ENCODE data around the gene PRPF19. TPM values are rescaled to one million over a fixed set of nuclear protein-coding genes. Genes with fewer than 3 reads are reported as not detected.

PRPF19 gene
- total RNA-seq, 4 donors from 2014 or later, result 35.7 to 63.0 (median 57.1) TPM

DNA sequence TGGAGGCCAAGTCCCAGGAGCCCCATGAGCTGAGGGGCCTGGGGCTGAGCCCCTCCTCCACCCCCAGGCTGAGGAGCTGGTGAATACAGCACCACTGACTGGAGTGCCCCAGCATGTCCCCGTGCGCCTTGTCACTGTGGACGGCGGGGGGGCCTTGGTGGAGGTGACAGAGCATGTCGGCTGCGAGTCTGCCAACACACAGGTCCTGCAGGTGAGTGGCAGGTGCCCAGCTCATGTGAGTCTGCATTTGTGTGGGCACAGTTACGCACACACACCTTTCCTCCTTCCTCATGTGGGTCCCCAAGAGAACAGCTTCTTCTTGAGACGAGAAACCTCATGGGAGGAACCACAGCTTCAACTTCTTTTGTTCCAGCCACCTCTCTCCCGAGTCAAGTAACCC, 25.5 kb upstream of the PRPF19 start:
- DNase-seq (ENCODE audit: extremely low spot score), result no peak
- H3K4me1 ChIP-seq, result peaks cover 5 to 11% (median 6%) of the 10 kb centered on the region in 4 donors
- WGBS, result 88% methylated on average over 9 of the region's 9 CpGs
- H3K4me3 ChIP-seq, result no peak overlapping the region
- H3K36me3 ChIP-seq, result peaks cover 0 to 12% (median 9%) of the 10 kb centered on the region in 4 donors
- intact Hi-C loops (cut with DNase I), result no loop called here
- TF ChIP-seq POLR2AphosphoS5 (IDR thresholded peaks at IDR 0.05) (no peak), EP300 (IDR thresholded peaks at IDR 0.05) (no peak), POLR2A (IDR thresholded peaks at IDR 0.05; ENCODE audit: low read depth) (no peak)
- TF ChIP-seq, protein P1, sequence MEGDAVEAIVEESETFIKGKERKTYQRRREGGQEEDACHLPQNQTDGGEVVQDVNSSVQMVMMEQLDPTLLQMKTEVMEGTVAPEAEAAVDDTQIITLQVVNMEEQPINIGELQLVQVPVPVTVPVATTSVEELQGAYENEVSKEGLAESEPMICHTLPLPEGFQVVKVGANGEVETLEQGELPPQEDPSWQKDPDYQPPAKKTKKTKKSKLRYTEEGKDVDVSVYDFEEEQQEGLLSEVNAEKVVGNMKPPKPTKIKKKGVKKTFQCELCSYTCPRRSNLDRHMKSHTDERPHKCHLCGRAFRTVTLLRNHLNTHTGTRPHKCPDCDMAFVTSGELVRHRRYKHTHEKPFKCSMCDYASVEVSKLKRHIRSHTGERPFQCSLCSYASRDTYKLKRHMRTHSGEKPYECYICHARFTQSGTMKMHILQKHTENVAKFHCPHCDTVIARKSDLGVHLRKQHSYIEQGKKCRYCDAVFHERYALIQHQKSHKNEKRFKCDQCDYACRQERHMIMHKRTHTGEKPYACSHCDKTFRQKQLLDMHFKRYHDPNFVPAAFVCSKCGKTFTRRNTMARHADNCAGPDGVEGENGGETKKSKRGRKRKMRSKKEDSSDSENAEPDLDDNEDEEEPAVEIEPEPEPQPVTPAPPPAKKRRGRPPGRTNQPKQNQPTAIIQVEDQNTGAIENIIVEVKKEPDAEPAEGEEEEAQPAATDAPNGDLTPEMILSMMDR (IDR thresholded peaks at IDR 0.05), result no peak
- no peak overlapping the region for H3K27ac ChIP-seq (replicated peaks in 1 of 4)
- no peaks in the 10 kb centered on the region for H3K9me3 ChIP-seq
- peaks cover 0 to 9% (median 0%) of the 10 kb centered on the region in 4 donors for H3K27me3 ChIP-seq

DNA sequence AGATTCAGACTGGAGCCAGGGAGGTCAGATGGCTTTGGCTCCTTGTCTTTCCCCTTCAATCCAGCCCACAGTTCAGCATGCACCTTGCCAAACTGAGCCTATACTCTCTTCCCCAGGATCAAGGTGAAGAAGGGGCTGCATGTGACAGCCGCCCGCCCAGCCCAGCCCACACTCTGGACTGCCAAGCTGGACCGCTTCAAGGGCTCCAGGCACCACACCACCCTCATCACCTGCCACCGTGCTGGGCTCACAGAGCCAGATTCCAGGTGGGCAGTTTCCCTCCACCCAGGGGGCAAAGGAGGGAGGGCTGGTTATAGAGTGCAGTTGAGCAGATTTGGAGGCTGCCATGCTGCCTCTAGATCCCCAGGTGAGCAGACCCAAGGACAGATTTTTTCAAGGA, 24.0 kb upstream of the PRPF19 start:
- no peaks in the 10 kb centered on the region for H3K9me3 ChIP-seq
- H3K27me3 ChIP-seq, result peaks cover 0 to 17% (median 0%) of the 10 kb centered on the region in 4 donors
- no peak for DNase-seq (ENCODE audit: extremely low spot score)
- H3K4me3 ChIP-seq, result no peak overlapping the region
- peaks cover 1 to 3% (median 3%) of the 10 kb centered on the region in 4 donors for H3K4me1 ChIP-seq
- no peak for TF ChIP-seq POLR2A (IDR thresholded peaks at IDR 0.05; ENCODE audit: low read depth)
- TF ChIP-seq POLR2AphosphoS5 (IDR thresholded peaks at IDR 0.05), result no peak
- TF ChIP-seq EP300 (IDR thresholded peaks at IDR 0.05), result no peak
- TF ChIP-seq, protein P1 (IDR thresholded peaks at IDR 0.05), result no peak
- intact Hi-C loops (cut with DNase I), result no loop called here
- WGBS, result 93% methylated on average over 4 of the region's 4 CpGs
- peaks cover 0 to 5% (median 3%) of the 10 kb centered on the region in 4 donors for H3K36me3 ChIP-seq
- no peak overlapping the region for H3K27ac ChIP-seq (replicated peaks in 1 of 4)

DNA sequence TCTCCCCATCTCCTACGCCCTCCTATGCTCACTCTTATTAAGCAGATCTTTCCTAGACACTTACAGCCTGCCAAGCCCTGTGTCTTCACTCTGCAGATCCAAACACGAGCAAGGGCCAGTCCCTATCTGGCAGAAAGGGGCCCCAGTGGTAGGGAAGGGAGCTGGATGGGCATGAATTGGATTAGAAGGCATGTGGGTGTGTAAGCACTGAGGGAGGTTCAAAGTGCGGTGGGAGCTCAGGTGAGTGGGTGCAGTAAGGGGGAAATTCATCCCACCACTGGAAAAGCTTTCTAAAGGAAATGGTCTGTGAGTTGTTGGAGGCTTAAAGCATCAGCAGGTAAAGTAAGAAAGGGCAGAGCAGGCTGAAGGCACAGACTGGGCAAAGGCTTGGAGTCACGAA, 23.4 kb upstream of the PRPF19 start:
- no peak for DNase-seq (ENCODE audit: extremely low spot score)
- intact Hi-C loops (cut with DNase I), result no loop called here
- Histone ChIP-seq H3K36me3 (peaks cover 0 to 5% (median 3%) of the 10 kb centered on the region in 4 donors), H3K27me3 (peaks cover 0 to 23% (median 3%) of the 10 kb centered on the region in 4 donors), H3K4me3 (no peak overlapping the region), H3K9me3 (no peaks in the 10 kb centered on the region), H3K4me1 (peaks cover 8 to 9% (median 9%) of the 10 kb centered on the region in 4 donors), H3K27ac (replicated peaks in 1 of 4) (no peak overlapping the region)
- 87% methylated on average over 4 of the region's 4 CpGs for WGBS
- TF ChIP-seq POLR2A (IDR thresholded peaks at IDR 0.05; ENCODE audit: low read depth) (no peak), EP300 (IDR thresholded peaks at IDR 0.05) (no peak), POLR2AphosphoS5 (IDR thresholded peaks at IDR 0.05) (no peak)
- TF ChIP-seq, protein P1 (IDR thresholded peaks at IDR 0.05), result no peak

DNA sequence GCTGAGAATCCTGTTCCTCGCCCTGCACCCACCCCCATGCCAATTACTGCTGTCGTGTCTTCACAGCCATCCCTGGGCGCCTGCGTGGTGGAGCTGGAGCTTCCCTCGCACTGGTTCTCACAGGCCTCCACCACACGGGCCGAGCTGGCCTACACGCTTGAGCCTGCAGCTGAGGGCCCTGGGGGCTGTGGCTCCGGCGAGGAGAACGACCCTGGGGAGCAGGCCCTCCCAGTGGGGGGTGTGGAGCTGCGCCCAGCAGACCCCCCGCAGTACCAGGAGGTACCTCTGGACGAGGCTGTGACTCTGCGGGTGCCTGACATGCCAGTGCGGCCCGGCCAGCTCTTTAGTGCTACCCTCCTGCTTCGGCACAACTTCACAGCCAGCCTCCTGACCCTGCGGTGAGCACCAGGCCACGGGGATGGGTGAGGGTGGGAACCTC, 22.2 kb upstream of the PRPF19 start:
- Histone ChIP-seq H3K9me3 (no peaks in the 10 kb centered on the region), H3K4me1 (peaks cover 18 to 21% (median 21%) of the 10 kb centered on the region in 4 donors), H3K27ac (replicated peaks in 1 of 4) (no peak overlapping the region), H3K36me3 (peaks cover 0 to 6% (median 3%) of the 10 kb centered on the region in 4 donors), H3K27me3 (peaks cover 0 to 35% (median 7%) of the 10 kb centered on the region in 4 donors), H3K4me3 (no peak overlapping the region)
- TF ChIP-seq POLR2A (IDR thresholded peaks at IDR 0.05; ENCODE audit: low read depth) (no peak), EP300 (IDR thresholded peaks at IDR 0.05) (no peak), POLR2AphosphoS5 (IDR thresholded peaks at IDR 0.05) (no peak)
- TF ChIP-seq, protein P1 (IDR thresholded peaks at IDR 0.05), result no peak
- WGBS, result 100% methylated on average over 3 of the region's 20 CpGs
- intact Hi-C loops (cut with DNase I), result no loop called here
- no peak for DNase-seq (ENCODE audit: extremely low spot score)

DNA sequence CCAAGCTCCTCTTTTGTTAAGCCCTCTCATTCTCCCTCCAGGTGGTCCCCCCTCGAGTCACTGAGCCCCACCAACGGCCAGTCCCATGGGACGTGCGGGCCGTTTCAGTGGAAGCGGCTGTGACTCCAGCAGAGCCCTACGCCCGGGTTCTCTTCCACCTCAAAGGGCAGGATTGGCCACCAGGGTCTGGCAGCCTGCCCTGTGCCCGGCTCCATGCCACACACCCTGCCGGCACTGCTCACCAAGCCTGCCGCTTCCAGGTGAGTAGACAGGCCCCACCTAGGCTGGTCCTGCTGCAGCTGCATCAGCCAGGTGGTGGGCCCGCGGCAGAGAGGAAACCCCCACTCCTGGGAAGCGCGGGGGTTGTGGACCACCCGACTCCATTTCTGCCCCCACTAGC, 21.2 kb upstream of the PRPF19 start:
- Histone ChIP-seq H3K27me3 (peaks cover 0 to 40% (median 7%) of the 10 kb centered on the region in 4 donors), H3K27ac (replicated peaks in 1 of 4) (no peak overlapping the region), H3K36me3 (peaks cover 4 to 15% (median 12%) of the 10 kb centered on the region in 4 donors), H3K4me3 (no peak overlapping the region), H3K4me1 (peaks cover 18 to 24% (median 23%) of the 10 kb centered on the region in 4 donors), H3K9me3 (no peaks in the 10 kb centered on the region)
- TF ChIP-seq POLR2A (IDR thresholded peaks at IDR 0.05; ENCODE audit: low read depth), result no peak
- TF ChIP-seq EP300 (IDR thresholded peaks at IDR 0.05), result no peak
- TF ChIP-seq, protein P1 (IDR thresholded peaks at IDR 0.05), result no peak
- no peak for DNase-seq (ENCODE audit: extremely low spot score)
- intact Hi-C loops (cut with DNase I), result no loop called here
- WGBS, result 97% methylated on average over 5 of the region's 16 CpGs

Measured in esophagus muscularis mucosa (tissue), 4 donors.